A673 (cell line): ENCODE results near the gene CYP4F2.

ENCODE experiments used
- CTCF ChIP-seq: fragments of 300-800, 200-600 bp; sonication (generic); conservative IDR thresholded peaks from 2 replicates; pipeline ENCODE4 v1.5.1; 2017; ENCODE audit warnings: low read depth, mild to moderate bottlenecking, antibody characterized with exemption, low read length, moderate library complexity, mixed read lengths
- EZH2 ChIP-seq: fragments of 200-600 bp; sonication (generic); IDR thresholded peaks from 2 replicates; pipeline ENCODE4 v1.6.1; 2017; ENCODE audit warnings: borderline replicate concordance, low read depth, mild to moderate bottlenecking, mixed read lengths, antibody characterized with exemption, low read length; ENCODE audit not compliant: poor library complexity, severe bottlenecking

GRCh38 chr19:15866636-15867035, 31.2 kb downstream of the CYP4F2 start:
- TF ChIP-seq CTCF: no peak
- TF ChIP-seq EZH2: no peak
